Measurements from ENCODE around the gene COX8A.

COX8A gene

DNA sequence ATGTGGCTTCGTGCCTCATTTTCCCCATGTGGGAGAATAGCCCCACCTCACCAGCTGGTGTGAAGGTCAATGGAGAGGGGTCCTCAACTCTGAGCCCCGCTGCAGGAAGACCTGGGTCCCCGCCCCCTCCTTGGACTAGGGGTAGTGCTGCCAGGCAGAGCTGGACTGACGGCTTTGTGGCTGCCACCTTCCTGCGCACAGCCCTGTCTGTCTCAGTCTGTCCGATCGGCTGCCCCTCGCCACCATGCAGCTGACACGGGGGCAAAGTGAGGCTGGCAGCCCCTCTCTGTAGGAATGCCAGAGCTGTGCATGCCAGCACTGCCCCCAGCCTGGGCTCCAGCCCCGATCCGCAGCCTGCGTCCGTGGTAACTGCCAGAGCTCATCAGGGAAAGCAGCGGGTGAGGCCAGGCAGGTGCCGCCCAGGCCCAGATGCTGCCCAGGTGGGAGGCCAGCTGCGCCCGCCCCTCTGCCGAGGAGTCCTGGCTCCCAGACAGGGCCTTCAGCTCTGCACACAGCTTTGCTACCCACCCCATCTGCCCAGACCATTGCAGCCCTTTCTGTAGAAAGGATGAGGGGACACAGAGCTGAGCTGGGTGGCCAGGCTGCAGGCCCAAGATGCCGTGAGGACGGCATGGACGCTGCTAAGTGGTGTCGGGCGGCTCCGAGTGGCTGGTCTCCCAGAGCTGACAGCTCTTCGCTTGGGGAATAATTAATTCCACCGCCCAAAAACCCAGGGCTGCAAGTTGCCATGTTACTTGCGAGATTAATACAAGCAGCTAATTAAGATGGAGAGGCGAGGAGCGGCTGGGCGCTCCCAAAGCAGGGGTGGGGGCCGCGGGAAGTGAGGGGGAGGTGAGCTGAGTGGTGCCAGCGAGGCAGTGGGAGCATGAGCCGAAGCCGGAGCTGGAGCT, 41.8 kb downstream of the COX8A start:
- no peak for DNase-seq
- no peak overlapping the region for H3K56ac ChIP-seq (ENCODE audit: low read length)
- H2BK120ac ChIP-seq (ENCODE audit: low read depth, low read length): no peak overlapping the region
- no peak overlapping the region for H2BK5ac ChIP-seq (ENCODE audit: low read length)
- no peak overlapping the region for H3K27ac ChIP-seq (ENCODE audit: low read depth, low read length)
- H3K4ac ChIP-seq (ENCODE audit: low read depth, low read length): no peak overlapping the region
- H3K4me3 ChIP-seq (ENCODE audit: low read length): no peak overlapping the region
- no peaks in the 10 kb centered on the region for H3K27me3 ChIP-seq (ENCODE audit: insufficient read depth, low read length, poor library complexity)
- H3K23ac ChIP-seq (ENCODE audit: low read length): no peak overlapping the region
- H3K79me1 ChIP-seq (ENCODE audit: low read length): no peaks in the 10 kb centered on the region
- H3K9ac ChIP-seq (ENCODE audit: low read length): no peak overlapping the region
- no peak overlapping the region for H2AK5ac ChIP-seq (ENCODE audit: low read length)
- H3K18ac ChIP-seq (ENCODE audit: low read length): no peak overlapping the region
- no peaks in the 10 kb centered on the region for H3K4me1 ChIP-seq (ENCODE audit: control insufficient read depth, low read depth, low read length)
- WGBS (ENCODE audit: extremely low coverage, insufficient coverage, low lambda C conversion rate): no CpG with 5 or more reads among the region's 35 CpGs
- H2BK15ac ChIP-seq (replicated peaks; ENCODE audit: low read depth): no peak overlapping the region
- H4K8ac ChIP-seq (ENCODE audit: low read depth, low read length): no peak overlapping the region
- H3K79me2 ChIP-seq (ENCODE audit: control insufficient read depth, insufficient read depth, low read length): no peaks in the 10 kb centered on the region
- no peak overlapping the region for H3K4me2 ChIP-seq (ENCODE audit: low read length)
- no peak overlapping the region for H4K5ac ChIP-seq (ENCODE audit: low read length)
- H3K36me3 ChIP-seq (ENCODE audit: control insufficient read depth, insufficient read depth, low read length): no peaks in the 10 kb centered on the region

DNA sequence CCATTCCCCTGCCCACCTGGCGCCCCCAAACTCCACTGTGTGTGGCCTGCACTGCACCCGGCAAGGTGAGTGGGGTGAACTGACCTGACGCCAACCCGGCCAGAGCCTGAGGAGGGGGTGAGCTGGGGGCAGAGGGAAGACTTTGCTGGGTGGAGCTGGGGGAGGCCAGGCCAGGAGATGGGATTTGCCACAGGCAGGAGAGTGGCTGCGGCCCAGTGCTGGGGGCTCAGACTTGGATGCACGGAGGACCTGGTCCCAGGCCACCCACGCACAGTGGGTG, 43.5 kb downstream of the COX8A start:
- H2BK15ac ChIP-seq (replicated peaks; ENCODE audit: low read depth): no peak overlapping the region
- H3K18ac ChIP-seq (ENCODE audit: low read length): no peak overlapping the region
- no peaks in the 10 kb centered on the region for H3K27me3 ChIP-seq (ENCODE audit: insufficient read depth, low read length, poor library complexity)
- no peak overlapping the region for H4K8ac ChIP-seq (ENCODE audit: low read depth, low read length)
- H4K5ac ChIP-seq (ENCODE audit: low read length): no peak overlapping the region
- no peak overlapping the region for H3K56ac ChIP-seq (ENCODE audit: low read length)
- DNase-seq: no peak
- no peak overlapping the region for H3K27ac ChIP-seq (ENCODE audit: low read depth, low read length)
- no CpG with 5 or more reads among the region's 7 CpGs for WGBS (ENCODE audit: extremely low coverage, insufficient coverage, low lambda C conversion rate)
- no peak overlapping the region for H3K9ac ChIP-seq (ENCODE audit: low read length)
- no peaks in the 10 kb centered on the region for H3K79me2 ChIP-seq (ENCODE audit: control insufficient read depth, insufficient read depth, low read length)
- H3K4ac ChIP-seq (ENCODE audit: low read depth, low read length): no peak overlapping the region
- no peak overlapping the region for H2AK5ac ChIP-seq (ENCODE audit: low read length)
- no peak overlapping the region for H2BK5ac ChIP-seq (ENCODE audit: low read length)
- H3K4me2 ChIP-seq (ENCODE audit: low read length): no peak overlapping the region
- H3K4me1 ChIP-seq (ENCODE audit: control insufficient read depth, low read depth, low read length): peaks cover 2% of the 10 kb centered on the region
- H2BK120ac ChIP-seq (ENCODE audit: low read depth, low read length): no peak overlapping the region
- no peaks in the 10 kb centered on the region for H3K36me3 ChIP-seq (ENCODE audit: control insufficient read depth, insufficient read depth, low read length)
- no peak overlapping the region for H3K23ac ChIP-seq (ENCODE audit: low read length)
- H3K79me1 ChIP-seq (ENCODE audit: low read length): no peaks in the 10 kb centered on the region
- H3K4me3 ChIP-seq (ENCODE audit: low read length): no peak overlapping the region

GRCh38 chr11:64018310-64018709, 43.9 kb downstream of the COX8A start:
- Histone ChIP-seq H3K9ac (ENCODE audit: low read length) (no peak overlapping the region), H3K27me3 (ENCODE audit: insufficient read depth, low read length, poor library complexity) (no peaks in the 10 kb centered on the region), H3K27ac (ENCODE audit: low read depth, low read length) (no peak overlapping the region), H3K79me2 (ENCODE audit: control insufficient read depth, insufficient read depth, low read length) (no peaks in the 10 kb centered on the region), H3K4me3 (ENCODE audit: low read length) (no peak overlapping the region), H3K4me1 (ENCODE audit: control insufficient read depth, low read depth, low read length) (peaks cover 2% of the 10 kb centered on the region), H2BK15ac (replicated peaks; ENCODE audit: low read depth) (no peak overlapping the region), H3K36me3 (ENCODE audit: control insufficient read depth, insufficient read depth, low read length) (no peaks in the 10 kb centered on the region), H4K8ac (ENCODE audit: low read depth, low read length) (no peak overlapping the region), H2AK5ac (ENCODE audit: low read length) (no peak overlapping the region), H2BK5ac (ENCODE audit: low read length) (no peak overlapping the region), H4K5ac (ENCODE audit: low read length) (no peak overlapping the region), H3K4ac (ENCODE audit: low read depth, low read length) (no peak overlapping the region), H3K18ac (ENCODE audit: low read length) (no peak overlapping the region), H3K4me2 (ENCODE audit: low read length) (no peak overlapping the region), H3K56ac (ENCODE audit: low read length) (no peak overlapping the region), H3K79me1 (ENCODE audit: low read length) (no peaks in the 10 kb centered on the region), H2BK120ac (ENCODE audit: low read depth, low read length) (no peak overlapping the region), H3K23ac (ENCODE audit: low read length) (no peak overlapping the region)
- WGBS (ENCODE audit: extremely low coverage, insufficient coverage, low lambda C conversion rate): no CpG with 5 or more reads among the region's 8 CpGs
- no peak for DNase-seq

- no peaks in the 10 kb centered on the region for H3K36me3 ChIP-seq (ENCODE audit: control insufficient read depth, insufficient read depth, low read length)
- WGBS (ENCODE audit: extremely low coverage, insufficient coverage, low lambda C conversion rate): no CpG with 5 or more reads among the region's 27 CpGs
- no peak for DNase-seq
Measured at GRCh38 chr11:64019106-64020037, 45.0 kb downstream of the COX8A start.

DNA sequence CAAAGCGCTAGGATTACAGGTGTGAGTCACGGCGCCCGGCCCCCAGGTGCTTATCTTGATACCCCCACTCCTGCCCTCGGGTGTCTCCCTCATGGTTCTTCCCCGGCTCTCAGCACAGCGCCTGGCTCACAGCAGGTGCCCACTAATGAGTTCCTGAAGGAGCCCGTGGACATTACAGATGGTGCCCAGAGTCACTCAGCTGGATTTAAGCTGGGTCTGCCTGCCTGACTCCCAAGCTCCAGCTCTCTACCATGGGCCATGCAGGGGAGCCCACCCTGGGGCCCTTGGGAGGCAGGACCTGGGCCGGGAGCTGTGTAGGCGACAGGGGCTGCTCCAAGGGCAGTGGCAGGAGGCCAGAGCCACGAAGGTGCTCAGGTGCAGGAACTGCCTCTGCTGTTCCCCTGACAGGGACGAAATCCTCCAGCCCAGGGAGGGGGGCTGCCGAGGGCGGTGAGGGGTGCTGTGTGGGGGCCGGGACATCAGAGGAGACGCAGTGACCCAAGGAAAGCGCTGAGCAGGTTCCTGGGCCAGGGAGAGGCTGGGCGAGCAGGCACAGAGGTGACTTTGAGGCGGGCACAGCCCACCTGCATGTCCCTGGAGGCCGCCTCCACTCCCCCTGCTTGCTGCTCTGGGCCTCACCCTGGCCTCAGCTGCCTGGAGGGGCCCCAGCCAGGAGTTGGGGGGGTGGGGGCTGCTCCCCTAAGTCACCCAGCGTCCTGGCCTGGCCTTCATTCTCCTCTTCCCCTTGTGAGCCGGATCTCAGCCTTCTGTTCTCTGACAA, 46.7 kb downstream of the COX8A start:
- Histone ChIP-seq H3K23ac (ENCODE audit: low read length) (no peak overlapping the region), H2BK15ac (replicated peaks; ENCODE audit: low read depth) (no peak overlapping the region), H3K27me3 (ENCODE audit: insufficient read depth, low read length, poor library complexity) (no peaks in the 10 kb centered on the region), H3K18ac (ENCODE audit: low read length) (no peak overlapping the region), H2BK5ac (ENCODE audit: low read length) (no peak overlapping the region), H3K56ac (ENCODE audit: low read length) (peak overlapping the region; percentile 42), H2AK5ac (ENCODE audit: low read length) (no peak overlapping the region), H2BK120ac (ENCODE audit: low read depth, low read length) (no peak overlapping the region), H3K27ac (ENCODE audit: low read depth, low read length) (no peak overlapping the region), H3K4me2 (ENCODE audit: low read length) (no peak overlapping the region), H3K79me2 (ENCODE audit: control insufficient read depth, insufficient read depth, low read length) (no peaks in the 10 kb centered on the region), H4K8ac (ENCODE audit: low read depth, low read length) (no peak overlapping the region), H3K79me1 (ENCODE audit: low read length) (no peaks in the 10 kb centered on the region), H4K5ac (ENCODE audit: low read length) (no peak overlapping the region), H3K9ac (ENCODE audit: low read length) (no peak overlapping the region), H3K4me1 (ENCODE audit: control insufficient read depth, low read depth, low read length) (peaks cover 2% of the 10 kb centered on the region), H3K36me3 (ENCODE audit: control insufficient read depth, insufficient read depth, low read length) (no peaks in the 10 kb centered on the region), H3K4me3 (ENCODE audit: low read length) (no peak overlapping the region), H3K4ac (ENCODE audit: low read depth, low read length) (no peak overlapping the region)
- WGBS (ENCODE audit: extremely low coverage, insufficient coverage, low lambda C conversion rate): no CpG with 5 or more reads among the region's 22 CpGs
- DNase-seq: no peak

More at GRCh38 chr11:64019106-64020037, 45.0 kb downstream of the COX8A start:
- Histone ChIP-seq H3K9ac (ENCODE audit: low read length) (no peak overlapping the region), H3K27me3 (ENCODE audit: insufficient read depth, low read length, poor library complexity) (no peaks in the 10 kb centered on the region), H2BK5ac (ENCODE audit: low read length) (no peak overlapping the region), H3K4ac (ENCODE audit: low read depth, low read length) (no peak overlapping the region), H4K5ac (ENCODE audit: low read length) (no peak overlapping the region), H3K79me2 (ENCODE audit: control insufficient read depth, insufficient read depth, low read length) (no peaks in the 10 kb centered on the region), H3K56ac (ENCODE audit: low read length) (no peak overlapping the region), H2AK5ac (ENCODE audit: low read length) (no peak overlapping the region), H4K8ac (ENCODE audit: low read depth, low read length) (no peak overlapping the region), H3K23ac (ENCODE audit: low read length) (no peak overlapping the region), H3K79me1 (ENCODE audit: low read length) (no peaks in the 10 kb centered on the region), H3K18ac (ENCODE audit: low read length) (no peak overlapping the region), H2BK120ac (ENCODE audit: low read depth, low read length) (no peak overlapping the region), H3K4me2 (ENCODE audit: low read length) (no peak overlapping the region), H3K4me3 (ENCODE audit: low read length) (no peak overlapping the region), H3K27ac (ENCODE audit: low read depth, low read length) (no peak overlapping the region), H2BK15ac (replicated peaks; ENCODE audit: low read depth) (no peak overlapping the region), H3K4me1 (ENCODE audit: control insufficient read depth, low read depth, low read length) (peaks cover 2% of the 10 kb centered on the region)

Measured in mesendoderm (in vitro differentiated cells).